H9 (cell line): ENCODE data around the gene SNX18. TPM values are rescaled to one million over a fixed set of nuclear protein-coding genes. Genes with fewer than 3 reads are reported as not detected.

Experiments
- DNase-seq: peaks from one replicate; pipeline ENCODE4 v3.0.0-alpha.2; 2017
- H2AFZ ChIP-seq: one replicate; pipeline ENCODE4 v1.6.1; 2013; ENCODE audit warnings: mild to moderate bottlenecking, low read length, control low read depth, moderate library complexity
- H2AK5ac ChIP-seq: 2 replicates; pipeline ENCODE4 v1.6.1; 2013; ENCODE audit warnings: low read length, control low read depth, mixed read lengths; ENCODE audit not compliant: insufficient read length
- H2BK120ac ChIP-seq: one replicate; pipeline ENCODE4 v1.6.1; 2013; ENCODE audit warnings: low read depth, mild to moderate bottlenecking, low read length, control low read depth, inconsistent platforms; ENCODE audit not compliant: poor library complexity, severe bottlenecking
- H2BK12ac ChIP-seq: 2 replicates; pipeline ENCODE4 v1.6.1; 2013; ENCODE audit warnings: low read length, control low read depth, mixed read lengths, low read depth; ENCODE audit not compliant: insufficient read length
- H2BK15ac ChIP-seq: 2 replicates; pipeline ENCODE4 v1.6.1; 2013; ENCODE audit warnings: low read depth, low read length, control low read depth
- H2BK20ac ChIP-seq: one replicate; pipeline ENCODE4 v1.6.1; 2013; ENCODE audit warnings: low read depth, mild to moderate bottlenecking, low read length, control low read depth, inconsistent platforms; ENCODE audit not compliant: poor library complexity, severe bottlenecking
- H2BK5ac ChIP-seq: 2 replicates; pipeline ENCODE4 v1.6.1; 2013; ENCODE audit warnings: low read length, control low read depth, mixed read lengths; ENCODE audit not compliant: insufficient read length
- H3K14ac ChIP-seq: 2 replicates; pipeline ENCODE4 v1.6.1; 2013; ENCODE audit warnings: low read length, control low read depth; ENCODE audit not compliant: insufficient read depth
- H3K18ac ChIP-seq: 2 replicates; pipeline ENCODE4 v1.6.1; 2013; ENCODE audit warnings: low read depth, mild to moderate bottlenecking, mixed read lengths, low read length, control low read depth; ENCODE audit not compliant: insufficient read length
- H3K23ac ChIP-seq: 2 replicates; pipeline ENCODE4 v1.6.1; 2013; ENCODE audit warnings: low read length, control low read depth, mixed read lengths, low read depth; ENCODE audit not compliant: insufficient read length
- H3K23me2 ChIP-seq: 2 replicates; pipeline ENCODE4 v1.6.1; 2013; ENCODE audit warnings: low read depth, mild to moderate bottlenecking, mixed read lengths, low read length, control low read depth; ENCODE audit not compliant: insufficient read length, poor library complexity, severe bottlenecking
- H3K27ac ChIP-seq: 2 replicates; pipeline ENCODE4 v1.5.1; 2013; ENCODE audit warnings: low read length, control low read depth, mixed read lengths, low read depth; ENCODE audit not compliant: insufficient read length
- H3K27me3 ChIP-seq: 2 replicates; pipeline ENCODE4 v1.6.1; 2013; ENCODE audit warnings: low read length, control low read depth, inconsistent platforms; ENCODE audit not compliant: insufficient read depth
- H3K4ac ChIP-seq: 2 replicates; pipeline ENCODE4 v1.6.1; 2013; ENCODE audit warnings: low read depth, mild to moderate bottlenecking, control low read depth, inconsistent platforms, low read length, moderate library complexity
- H3K4me1 ChIP-seq: 2 replicates; pipeline ENCODE4 v1.6.1; 2013; ENCODE audit warnings: low read length, control low read depth, inconsistent platforms; ENCODE audit not compliant: insufficient read depth
- H3K4me2 ChIP-seq: 2 replicates; pipeline ENCODE4 v1.6.1; 2013; ENCODE audit warnings: low read length, control low read depth, mixed read lengths; ENCODE audit not compliant: insufficient read length, insufficient read depth
- H3K56ac ChIP-seq: 2 replicates; pipeline ENCODE4 v1.6.1; 2013; ENCODE audit warnings: low read depth, mild to moderate bottlenecking, mixed read lengths, low read length, control low read depth; ENCODE audit not compliant: insufficient read length
- H3K79me1 ChIP-seq: 2 replicates; pipeline ENCODE4 v1.6.1; 2013; ENCODE audit warnings: low read depth, mild to moderate bottlenecking, moderate library complexity, low read length, control low read depth, inconsistent platforms; ENCODE audit not compliant: insufficient read depth, poor library complexity, severe bottlenecking
- H3K79me2 ChIP-seq: 2 replicates; pipeline ENCODE4 v1.6.1; 2013; ENCODE audit warnings: low read length, control low read depth, inconsistent platforms; ENCODE audit not compliant: insufficient read depth
- H3K9ac ChIP-seq: 2 replicates; pipeline ENCODE4 v1.6.1; 2013; ENCODE audit warnings: low read length, control low read depth, mixed read lengths; ENCODE audit not compliant: insufficient read length; ENCODE audit errors: extremely low read depth
- H3K9me3 ChIP-seq: one replicate; pipeline ENCODE4 v1.6.1; 2013; ENCODE audit warnings: low read depth, low read length, inconsistent platforms; ENCODE audit not compliant: control insufficient read depth
- H3T11ph ChIP-seq: one replicate; pipeline ENCODE4 v1.6.1; 2013; ENCODE audit warnings: mild to moderate bottlenecking, low read length, control low read depth, inconsistent platforms
- H4K20me1 ChIP-seq: one replicate; pipeline ENCODE4 v1.6.1; 2013; ENCODE audit not compliant: control insufficient read depth, insufficient read length, insufficient read depth
- H4K5ac ChIP-seq: 2 replicates; pipeline ENCODE4 v1.6.1; 2013; ENCODE audit warnings: low read depth, mild to moderate bottlenecking, mixed read lengths, low read length, control low read depth; ENCODE audit not compliant: insufficient read length
- H4K8ac ChIP-seq: replicated peaks from 2 replicates; pipeline ENCODE4 v1.6.1; 2013; ENCODE audit warnings: low read length, control low read depth, mixed read lengths, low read depth; ENCODE audit not compliant: insufficient read length
- H4K91ac ChIP-seq: 2 replicates; pipeline ENCODE4 v1.6.1; 2013; ENCODE audit warnings: low read depth, mild to moderate bottlenecking, moderate library complexity, mixed read lengths, low read length, control low read depth; ENCODE audit not compliant: insufficient read length
- H3K27ac Mint-ChIP-seq, 3 experiments: 2 replicates in 2 of 3; 3 replicates in 1 of 3; pipeline ENCODE4 v1.8.0; 2020 to 2021; ENCODE audit warnings: mixed read lengths in 3 of 3, mild to moderate bottlenecking in 1 of 3, moderate library complexity in 1 of 3
- H3K27me3 Mint-ChIP-seq: 2 replicates; pipeline ENCODE4 v1.8.0; 2021; ENCODE audit warnings: low read depth, mild to moderate bottlenecking, moderate library complexity, mixed read lengths
- H3K36me3 Mint-ChIP-seq, 3 experiments: 2 replicates in 2 of 3; 3 replicates in 1 of 3; pipeline ENCODE4 v1.8.0; 2020 to 2021; ENCODE audit warnings: low read depth in 3 of 3, mixed read lengths in 3 of 3; ENCODE audit not compliant: insufficient read depth in 1 of 3
- H3K4me1 Mint-ChIP-seq, 2 experiments: 2 replicates each; pipeline ENCODE4 v1.8.0; 2020; ENCODE audit warnings: mixed read lengths in 2 of 2
- H3K4me3 Mint-ChIP-seq, 2 experiments: 2 replicates in 1 of 2; 3 replicates in 1 of 2; pipeline ENCODE4 v1.8.0; 2020 to 2021; ENCODE audit warnings: mild to moderate bottlenecking in 2 of 2, mixed read lengths in 2 of 2, moderate library complexity in 1 of 2
- H3K9me3 Mint-ChIP-seq, 2 experiments: 2 replicates in 1 of 2; 3 replicates in 1 of 2; pipeline ENCODE4 v1.8.0; 2020; ENCODE audit warnings: mild to moderate bottlenecking in 2 of 2, mixed read lengths in 2 of 2, moderate library complexity in 1 of 2
- WGBS: extraction: QIAGEN DNeasy Blood & Tissue Kit; methylation state at CpG from one replicate; pipeline ENCODE4 v1.1.7; 2013; ENCODE audit warnings: missing lambda C conversion rate, low lambda C conversion rate, mixed read lengths; ENCODE audit not compliant: insufficient read length; ENCODE audit errors: extremely low coverage; 5-methylcytosine and 5-hydroxymethylcytosine counted together
- total RNA-seq: library from RNA; stranded (reverse); gene quantifications from 2 replicates; pipeline ENCODE4 v1.2.1, GENCODE V29; 2021
- TF ChIP-seq, protein P1 (sequence below): fragments of 200-600 bp; sonication (generic); conservative IDR thresholded peaks from 3 replicates; pipeline ENCODE4 v1.8.0; 2021; ENCODE audit warnings: antibody characterized with exemption, mild to moderate bottlenecking

Gene SNX18
- total RNA-seq, 1 experiment from 2014 or later, result 17.2 TPM

DNA sequence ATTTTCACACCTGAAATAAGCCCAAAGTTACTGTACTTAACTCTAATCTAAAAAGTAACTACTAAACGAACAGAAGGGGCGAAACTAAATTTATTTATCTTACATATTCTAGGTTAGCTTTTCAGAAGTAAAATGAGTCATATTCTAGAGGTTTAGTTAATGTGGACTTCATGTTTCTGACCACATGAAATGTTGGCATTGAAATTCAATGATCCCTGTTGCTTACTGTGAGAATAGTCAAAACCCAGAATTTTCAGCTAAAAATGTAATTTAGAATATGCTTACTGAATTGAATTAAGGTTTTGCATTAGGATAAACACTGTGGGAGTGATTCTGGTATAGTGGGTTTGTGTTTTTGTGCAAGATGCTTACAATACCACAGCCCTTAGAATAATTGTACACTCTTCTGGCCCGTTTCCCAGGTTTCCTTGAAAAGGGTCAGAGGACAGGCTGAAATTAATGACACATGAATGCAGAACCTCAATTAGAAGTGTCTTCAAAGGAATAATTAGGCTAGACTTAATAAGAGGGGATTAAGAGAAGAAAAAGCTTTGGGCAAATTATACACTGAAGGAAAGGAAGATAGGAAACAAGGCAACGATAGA is 1.4 kb upstream of the SNX18 start:
- no CpG with 5 or more reads among the region's 4 CpGs for WGBS
- TF ChIP-seq, protein P1, sequence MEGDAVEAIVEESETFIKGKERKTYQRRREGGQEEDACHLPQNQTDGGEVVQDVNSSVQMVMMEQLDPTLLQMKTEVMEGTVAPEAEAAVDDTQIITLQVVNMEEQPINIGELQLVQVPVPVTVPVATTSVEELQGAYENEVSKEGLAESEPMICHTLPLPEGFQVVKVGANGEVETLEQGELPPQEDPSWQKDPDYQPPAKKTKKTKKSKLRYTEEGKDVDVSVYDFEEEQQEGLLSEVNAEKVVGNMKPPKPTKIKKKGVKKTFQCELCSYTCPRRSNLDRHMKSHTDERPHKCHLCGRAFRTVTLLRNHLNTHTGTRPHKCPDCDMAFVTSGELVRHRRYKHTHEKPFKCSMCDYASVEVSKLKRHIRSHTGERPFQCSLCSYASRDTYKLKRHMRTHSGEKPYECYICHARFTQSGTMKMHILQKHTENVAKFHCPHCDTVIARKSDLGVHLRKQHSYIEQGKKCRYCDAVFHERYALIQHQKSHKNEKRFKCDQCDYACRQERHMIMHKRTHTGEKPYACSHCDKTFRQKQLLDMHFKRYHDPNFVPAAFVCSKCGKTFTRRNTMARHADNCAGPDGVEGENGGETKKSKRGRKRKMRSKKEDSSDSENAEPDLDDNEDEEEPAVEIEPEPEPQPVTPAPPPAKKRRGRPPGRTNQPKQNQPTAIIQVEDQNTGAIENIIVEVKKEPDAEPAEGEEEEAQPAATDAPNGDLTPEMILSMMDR, result no peak

More for the DNA sequence above, 1.4 kb upstream of the SNX18 start:
- no peak overlapping the region for H2AK5ac ChIP-seq
- H3K14ac ChIP-seq, result no peak overlapping the region
- H3K23ac ChIP-seq, result no peak overlapping the region
- no peaks in the 10 kb centered on the region for H3K79me1 ChIP-seq
- H4K91ac ChIP-seq, result no peak overlapping the region
- H3K4me3 Mint-ChIP-seq, result no peak overlapping the region
- no peak overlapping the region for H3K27ac ChIP-seq
- no peaks in the 10 kb centered on the region for H4K20me1 ChIP-seq
- no peaks in the 10 kb centered on the region for H3K9me3 ChIP-seq
- H3T11ph ChIP-seq, result no peak overlapping the region
- H3K4me1 ChIP-seq, result 0 out of 2 replicates have a peak, but pooled peaks cover 2% of the 10 kb centered on the region
- H2BK120ac ChIP-seq, result no peak overlapping the region
- no peak overlapping the region for H3K9ac ChIP-seq
- H3K18ac ChIP-seq, result no peak overlapping the region
- H3K23me2 ChIP-seq, result peaks cover 7% of the 10 kb centered on the region
- no peak overlapping the region for H2BK12ac ChIP-seq
- H2BK5ac ChIP-seq, result no peak overlapping the region
- no peak overlapping the region for H2BK20ac ChIP-seq
- no peak for DNase-seq
- no peak overlapping the region for H2AFZ ChIP-seq
- H3K4me2 ChIP-seq, result no peak overlapping the region
- peaks cover 5 to 14% (median 13%) of the 10 kb centered on the region in 3 experiments; a peak in 5 of 7 replicates for H3K36me3 Mint-ChIP-seq
- H3K4me1 Mint-ChIP-seq, result peaks cover 27 to 34% of the 10 kb centered on the region in 2 experiments
- H4K8ac ChIP-seq, result no peak overlapping the region
- peaks cover 3% of the 10 kb centered on the region; the same call in 1 of the 2 replicates for H3K27me3 ChIP-seq
- no peak overlapping the region for H4K5ac ChIP-seq
- peaks cover 26% of the 10 kb centered on the region for H3K27me3 Mint-ChIP-seq
- no peak overlapping the region for H2BK15ac ChIP-seq
- H3K27ac Mint-ChIP-seq, result no peak overlapping the region
- H3K4ac ChIP-seq, result no peak overlapping the region
- no peak overlapping the region for H3K56ac ChIP-seq
- H3K9me3 Mint-ChIP-seq, result no peaks in the 10 kb centered on the region; a peak in 1 of 5 replicates
- peaks cover 2% of the 10 kb centered on the region; the same call in 1 of the 2 replicates for H3K79me2 ChIP-seq
